ENCODE results near the gene SEPTIN8.
A peak's percentile ranks its signal among the peaks of the same experiment; 100 is the strongest.

The SEPTIN8 gene

GRCh38 chr5:132736853-132737833 is 39.9 kb downstream of the SEPTIN8 start, which contains the start of gene KIF3A:
KIF3A (minus strand) TSS chr5:132737546; CDS start chr5:132737419, 127 bp downstream.
- peak within 1 kb of the TSS; percentile 40 for H3K27ac ChIP-seq
- H3K36me3 ChIP-seq (replicated peaks), result peaks cover 2% of the 10 kb centered on the region
- peak; percentile 95 for DNase-seq
- TF ChIP-seq, protein P1, sequence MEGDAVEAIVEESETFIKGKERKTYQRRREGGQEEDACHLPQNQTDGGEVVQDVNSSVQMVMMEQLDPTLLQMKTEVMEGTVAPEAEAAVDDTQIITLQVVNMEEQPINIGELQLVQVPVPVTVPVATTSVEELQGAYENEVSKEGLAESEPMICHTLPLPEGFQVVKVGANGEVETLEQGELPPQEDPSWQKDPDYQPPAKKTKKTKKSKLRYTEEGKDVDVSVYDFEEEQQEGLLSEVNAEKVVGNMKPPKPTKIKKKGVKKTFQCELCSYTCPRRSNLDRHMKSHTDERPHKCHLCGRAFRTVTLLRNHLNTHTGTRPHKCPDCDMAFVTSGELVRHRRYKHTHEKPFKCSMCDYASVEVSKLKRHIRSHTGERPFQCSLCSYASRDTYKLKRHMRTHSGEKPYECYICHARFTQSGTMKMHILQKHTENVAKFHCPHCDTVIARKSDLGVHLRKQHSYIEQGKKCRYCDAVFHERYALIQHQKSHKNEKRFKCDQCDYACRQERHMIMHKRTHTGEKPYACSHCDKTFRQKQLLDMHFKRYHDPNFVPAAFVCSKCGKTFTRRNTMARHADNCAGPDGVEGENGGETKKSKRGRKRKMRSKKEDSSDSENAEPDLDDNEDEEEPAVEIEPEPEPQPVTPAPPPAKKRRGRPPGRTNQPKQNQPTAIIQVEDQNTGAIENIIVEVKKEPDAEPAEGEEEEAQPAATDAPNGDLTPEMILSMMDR (IDR thresholded peaks at IDR 0.05; ENCODE audit: low read depth, low read length, missing control alignments), result no peak
- in situ Hi-C loops (cut with HindIII; ENCODE audit: low pct_ligation_motif_present, low sequenced_read_pairs), result no loop called here
- no peaks in the 10 kb centered on the region for H3K27me3 ChIP-seq (replicated peaks)
- peak within 1 kb of the TSS; percentile 95 for H3K4me3 ChIP-seq (ENCODE audit: low read depth, low read length)

DNA sequence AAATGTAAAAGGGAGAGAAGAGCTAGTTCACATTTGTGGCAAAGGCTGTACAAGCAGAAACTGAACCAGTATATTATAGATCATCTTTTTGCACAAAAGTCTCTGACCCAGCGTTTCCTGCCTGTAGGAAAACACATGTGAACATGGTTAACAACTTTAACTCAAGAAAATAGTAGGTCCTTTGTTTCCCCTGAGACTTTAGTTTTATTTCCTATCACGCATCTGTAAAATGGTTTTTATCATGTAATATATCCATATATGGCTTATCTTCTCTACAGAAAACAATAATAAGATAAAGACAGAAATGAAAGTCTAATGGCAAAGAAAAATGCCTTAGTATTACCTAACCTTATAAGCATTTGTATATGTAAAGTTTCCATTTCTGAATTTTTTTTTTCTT is 42.4 kb downstream of the SEPTIN8 start:
- Histone ChIP-seq H3K27ac (no peak overlapping the region), H3K27me3 (replicated peaks) (no peaks in the 10 kb centered on the region), H3K4me3 (ENCODE audit: low read depth, low read length) (no peak overlapping the region), H3K36me3 (replicated peaks) (peaks cover 2% of the 10 kb centered on the region)
- no peak for DNase-seq
- TF ChIP-seq, protein P1 (IDR thresholded peaks at IDR 0.05; ENCODE audit: low read depth, low read length, missing control alignments), result no peak
- in situ Hi-C loops (cut with HindIII; ENCODE audit: low pct_ligation_motif_present, low sequenced_read_pairs), result no loop called here

GRCh38 chr5:132733499-132734148 is 43.4 kb downstream of the SEPTIN8 start:
- in situ Hi-C loops (cut with HindIII; ENCODE audit: low pct_ligation_motif_present, low sequenced_read_pairs), result no loop called here
- H3K36me3 ChIP-seq (replicated peaks), result peaks cover 2% of the 10 kb centered on the region
- no peak overlapping the region for H3K4me3 ChIP-seq (ENCODE audit: low read depth, low read length)
- no peak for DNase-seq
- TF ChIP-seq, protein P1 (IDR thresholded peaks at IDR 0.05; ENCODE audit: low read depth, low read length, missing control alignments), result no peak
- no peaks in the 10 kb centered on the region for H3K27me3 ChIP-seq (replicated peaks)
- H3K27ac ChIP-seq, result no peak overlapping the region

GRCh38 chr5:132729896-132730295 is 47.1 kb downstream of the SEPTIN8 start:
- Histone ChIP-seq H3K27me3 (replicated peaks) (no peaks in the 10 kb centered on the region), H3K36me3 (replicated peaks) (peaks cover 2% of the 10 kb centered on the region), H3K4me3 (ENCODE audit: low read depth, low read length) (no peak overlapping the region), H3K27ac (no peak overlapping the region)
- in situ Hi-C loops (cut with HindIII; ENCODE audit: low pct_ligation_motif_present, low sequenced_read_pairs), result no loop called here
- no peak for DNase-seq
- TF ChIP-seq, protein P1 (IDR thresholded peaks at IDR 0.05; ENCODE audit: low read depth, low read length, missing control alignments), result no peak

DNA sequence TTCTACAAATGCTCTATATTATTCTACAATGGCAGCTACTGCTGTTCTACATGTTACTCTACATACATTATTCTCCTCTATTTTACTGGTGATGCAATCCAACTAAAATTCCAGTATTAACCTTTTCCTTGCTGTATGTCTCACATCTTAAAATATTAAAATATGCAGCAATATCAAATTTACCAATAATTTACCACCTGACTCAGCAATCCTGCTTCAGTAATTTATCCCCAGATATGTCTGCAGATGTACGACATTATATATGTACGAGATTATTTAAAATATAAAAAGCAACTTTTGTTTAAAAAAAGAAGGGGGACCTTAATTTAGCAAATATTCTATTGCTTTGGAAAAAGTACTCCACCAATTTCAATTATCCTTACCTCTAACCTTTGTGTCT is 51.3 kb downstream of the SEPTIN8 start:
- TF ChIP-seq, protein P1 (IDR thresholded peaks at IDR 0.05; ENCODE audit: low read depth, low read length, missing control alignments), result no peak
- in situ Hi-C loops (cut with HindIII; ENCODE audit: low pct_ligation_motif_present, low sequenced_read_pairs), result no loop called here
- no peak overlapping the region for H3K4me3 ChIP-seq (ENCODE audit: low read depth, low read length)
- H3K36me3 ChIP-seq (replicated peaks), result no peaks in the 10 kb centered on the region
- no peak overlapping the region for H3K27ac ChIP-seq
- no peaks in the 10 kb centered on the region for H3K27me3 ChIP-seq (replicated peaks)
- DNase-seq, result no peak
